ENCODE measurements around the gene CADM1. TPM values are rescaled to one million over a fixed set of nuclear protein-coding genes. Genes with fewer than 3 reads are reported as not detected.

Gene CADM1
- total and polyA plus RNA-seq, 10 donors = 1.4 to 18.8 (median 10.4) TPM

DNA sequence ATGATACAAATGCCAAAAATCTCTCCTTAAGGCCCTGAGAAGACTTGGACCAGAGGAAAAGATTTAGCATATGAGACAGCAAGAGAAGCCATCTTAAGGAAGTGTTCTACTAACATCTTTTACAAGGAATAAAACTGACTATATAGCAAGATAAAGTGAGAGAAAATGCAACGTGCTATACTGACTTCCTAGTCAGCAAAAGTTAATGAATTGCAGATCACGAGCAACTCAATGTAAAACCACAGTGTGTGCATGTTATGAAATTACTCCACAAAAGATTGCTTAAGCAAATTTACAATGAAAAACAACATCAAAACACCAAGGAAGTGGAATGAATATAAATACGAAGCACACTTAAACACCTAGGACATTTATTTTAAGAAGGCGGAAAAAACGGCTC lies 187.5 kb downstream of the CADM1 start:
- Histone ChIP-seq H3K27ac (no peak overlapping the region), H3K27me3 (replicated peaks in 1 of 7) (peaks cover 0 to 7% (median 0%) of the 10 kb centered on the region in 7 donors), H3K4me1 (no peaks in the 10 kb centered on the region), H3K9me3 (no peaks in the 10 kb centered on the region), H3K4me3 (no peak overlapping the region), H3K36me3 (no peaks in the 10 kb centered on the region)
- 72 to 89% (median 79%) methylated on average over 5 of the region's 5 CpGs for WGBS, 5 donors
- DNase-seq = no peak
- TF ChIP-seq POLR2AphosphoS5 (IDR thresholded peaks at IDR 0.05) (no peak), POLR2A (IDR thresholded peaks at IDR 0.05) (no peak)
- TF ChIP-seq, protein P1, sequence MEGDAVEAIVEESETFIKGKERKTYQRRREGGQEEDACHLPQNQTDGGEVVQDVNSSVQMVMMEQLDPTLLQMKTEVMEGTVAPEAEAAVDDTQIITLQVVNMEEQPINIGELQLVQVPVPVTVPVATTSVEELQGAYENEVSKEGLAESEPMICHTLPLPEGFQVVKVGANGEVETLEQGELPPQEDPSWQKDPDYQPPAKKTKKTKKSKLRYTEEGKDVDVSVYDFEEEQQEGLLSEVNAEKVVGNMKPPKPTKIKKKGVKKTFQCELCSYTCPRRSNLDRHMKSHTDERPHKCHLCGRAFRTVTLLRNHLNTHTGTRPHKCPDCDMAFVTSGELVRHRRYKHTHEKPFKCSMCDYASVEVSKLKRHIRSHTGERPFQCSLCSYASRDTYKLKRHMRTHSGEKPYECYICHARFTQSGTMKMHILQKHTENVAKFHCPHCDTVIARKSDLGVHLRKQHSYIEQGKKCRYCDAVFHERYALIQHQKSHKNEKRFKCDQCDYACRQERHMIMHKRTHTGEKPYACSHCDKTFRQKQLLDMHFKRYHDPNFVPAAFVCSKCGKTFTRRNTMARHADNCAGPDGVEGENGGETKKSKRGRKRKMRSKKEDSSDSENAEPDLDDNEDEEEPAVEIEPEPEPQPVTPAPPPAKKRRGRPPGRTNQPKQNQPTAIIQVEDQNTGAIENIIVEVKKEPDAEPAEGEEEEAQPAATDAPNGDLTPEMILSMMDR (IDR thresholded peaks at IDR 0.05 in 8 of 11, conservative IDR thresholded peaks at IDR 0.05 in 3 of 11) = no peak
- intact Hi-C loops (cut with DNase I; ENCODE audit: low total_unique reads) = no loop called here

DNA sequence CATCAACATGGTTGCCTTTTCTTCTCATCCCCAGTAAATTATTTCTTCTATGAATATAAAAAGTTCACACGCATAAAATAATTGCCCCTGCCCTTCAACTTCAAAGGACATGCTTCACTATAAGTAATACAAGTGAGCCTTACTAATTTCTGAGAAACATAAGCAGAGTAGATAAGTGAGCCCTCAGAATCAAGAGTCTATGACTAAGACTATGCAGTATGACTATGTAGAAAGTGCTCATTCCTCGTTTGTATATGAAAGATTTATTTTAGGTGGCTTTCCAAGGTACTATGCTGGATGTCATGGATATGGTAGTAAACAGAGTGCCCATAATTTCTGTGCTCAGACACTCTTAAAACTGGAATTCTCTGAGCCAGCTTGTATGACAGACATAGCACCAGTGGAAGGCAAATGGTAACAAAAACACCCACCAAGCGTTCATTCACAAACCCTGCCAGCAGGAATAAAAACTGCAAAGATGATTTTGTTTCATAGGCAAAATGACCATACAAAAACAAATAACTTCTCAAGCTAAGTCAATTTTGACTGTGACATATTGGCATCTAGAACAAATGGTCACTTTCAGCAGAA lies 189.8 kb downstream of the CADM1 start:
- Histone ChIP-seq H3K4me1 (no peaks in the 10 kb centered on the region), H3K4me3 (no peak overlapping the region), H3K27ac (no peak overlapping the region), H3K9me3 (no peaks in the 10 kb centered on the region), H3K36me3 (no peaks in the 10 kb centered on the region), H3K27me3 (replicated peaks in 1 of 7) (peaks cover 0 to 4% (median 0%) of the 10 kb centered on the region in 7 donors)
- DNase-seq = no peak
- 73 to 82% (median 80%) methylated on average over 3 of the region's 3 CpGs for WGBS, 5 donors
- TF ChIP-seq, protein P1 (IDR thresholded peaks at IDR 0.05 in 8 of 11, conservative IDR thresholded peaks at IDR 0.05 in 3 of 11) = no peak
- TF ChIP-seq POLR2A (IDR thresholded peaks at IDR 0.05) (no peak), POLR2AphosphoS5 (IDR thresholded peaks at IDR 0.05) (no peak)
- intact Hi-C loops (cut with DNase I; ENCODE audit: low total_unique reads) = no loop called here

DNA sequence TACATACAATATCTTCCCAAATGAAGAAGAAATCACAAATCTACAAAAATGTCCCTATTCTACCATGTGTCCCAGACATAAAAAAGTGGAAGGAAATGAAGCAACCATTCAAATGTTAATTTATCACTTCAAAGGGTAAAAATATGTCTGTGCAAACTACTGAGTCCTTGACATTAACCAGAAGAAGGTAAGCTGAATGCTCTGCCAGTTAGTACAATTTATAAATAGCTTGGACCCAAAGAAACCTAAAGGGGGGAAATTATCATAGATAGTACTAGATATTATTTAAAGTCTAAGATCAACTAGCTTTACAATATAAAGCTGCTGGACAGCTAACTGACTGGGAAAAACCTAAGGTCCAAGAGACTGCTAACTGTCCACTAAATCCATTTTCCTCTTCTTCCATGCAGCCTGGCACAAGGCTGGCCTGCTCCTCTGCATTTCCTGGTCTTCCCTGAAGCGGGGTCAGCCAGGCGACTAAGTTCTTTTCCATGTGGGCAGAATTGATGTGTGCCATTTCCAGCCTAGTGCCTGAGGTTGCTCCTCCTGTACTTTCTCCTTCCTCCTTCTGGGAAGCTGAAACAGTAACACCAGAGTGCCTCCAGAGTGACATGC lies 190.9 kb downstream of the CADM1 start:
- no peak for DNase-seq
- no peak overlapping the region for H3K27ac ChIP-seq
- no peaks in the 10 kb centered on the region for H3K4me1 ChIP-seq
- no peaks in the 10 kb centered on the region for H3K36me3 ChIP-seq
- no peaks in the 10 kb centered on the region for H3K9me3 ChIP-seq
- 64 to 77% (median 72%) methylated on average over 2 of the region's 2 CpGs for WGBS, 5 donors
- peaks cover 0 to 4% (median 0%) of the 10 kb centered on the region in 7 donors for H3K27me3 ChIP-seq (replicated peaks in 1 of 7)
- intact Hi-C loops (cut with DNase I; ENCODE audit: low total_unique reads) = no loop called here
- TF ChIP-seq POLR2A (IDR thresholded peaks at IDR 0.05) (no peak), POLR2AphosphoS5 (IDR thresholded peaks at IDR 0.05) (no peak)
- TF ChIP-seq, protein P1 (IDR thresholded peaks at IDR 0.05 in 8 of 11, conservative IDR thresholded peaks at IDR 0.05 in 3 of 11) = no peak
- no peak overlapping the region for H3K4me3 ChIP-seq

DNA sequence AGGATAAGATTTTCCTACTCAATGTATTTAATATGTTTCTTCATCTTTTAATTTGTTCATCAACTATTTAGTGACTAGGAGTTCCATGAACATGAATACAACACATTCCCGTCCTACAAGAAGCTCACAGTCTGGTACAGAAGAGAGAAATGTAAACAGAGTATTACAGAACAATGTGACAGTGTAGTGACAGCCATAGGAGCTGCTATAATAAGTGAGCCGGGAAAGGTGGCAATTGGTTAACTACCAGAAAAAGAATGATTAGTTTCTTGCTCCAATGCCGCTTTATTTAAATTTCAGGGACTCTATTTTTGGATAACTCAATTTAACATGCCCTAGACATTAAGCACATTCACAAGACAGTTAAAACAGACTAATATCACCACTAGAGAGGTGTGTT lies 192.3 kb downstream of the CADM1 start:
- intact Hi-C loops (cut with DNase I; ENCODE audit: low total_unique reads) = no loop called here
- no peak overlapping the region for H3K27ac ChIP-seq
- no peaks in the 10 kb centered on the region for H3K9me3 ChIP-seq
- no peak for DNase-seq
- no peaks in the 10 kb centered on the region for H3K36me3 ChIP-seq
- H3K4me3 ChIP-seq = no peak overlapping the region
- TF ChIP-seq POLR2AphosphoS5 (IDR thresholded peaks at IDR 0.05) = no peak
- TF ChIP-seq, protein P1 (IDR thresholded peaks at IDR 0.05 in 8 of 11, conservative IDR thresholded peaks at IDR 0.05 in 3 of 11) = no peak
- TF ChIP-seq POLR2A (IDR thresholded peaks at IDR 0.05) = no peak
- 84 to 92% (median 85%) methylated on average over 3 of the region's 3 CpGs for WGBS, 5 donors
- peaks cover 0 to 4% (median 0%) of the 10 kb centered on the region in 7 donors for H3K27me3 ChIP-seq (replicated peaks in 1 of 7)
- no peaks in the 10 kb centered on the region for H3K4me1 ChIP-seq
